Stimulated activated CD4-positive, alpha-beta T cell treated with anti-CD3 and anti-CD28 coated beads, Interleukin-4, amount 100 ng/mL, for 4 hours (primary cell): ENCODE results near the gene CGB8.
A peak's percentile ranks its signal among the peaks of the same experiment; 100 is the strongest.
"Not testable (repeated sequence)": the region's sequence is repeated elsewhere in the genome, so short reads cannot be mapped to it uniquely, and the experiment has no call there.

Experiments used
- DNase-seq, 2 experiments: peaks; one replicate each; pipeline ENCODE4 v3.0.0-alpha.2; 2020

Gene CGB8

GRCh38 chr19:49029749-49030148 lies 19.2 kb downstream of the CGB8 start:
- not testable (repeated sequence) for DNase-seq

- DNase-seq, result not testable (repeated sequence)
These were observed 20.2 kb downstream of the CGB8 start for GRCh38 chr19:49028686-49029085.

- not testable (repeated sequence) for DNase-seq
These were observed 23.3 kb downstream of the CGB8 start for GRCh38 chr19:49025599-49025998.

- not testable (repeated sequence) for DNase-seq
These were observed 23.8 kb downstream of the CGB8 start for GRCh38 chr19:49025088-49025487.

- DNase-seq, result not testable (repeated sequence)
These were observed 24.7 kb downstream of the CGB8 start, which contains the start of gene CGB3 for GRCh38 chr19:49024233-49024632. Gene CGB3, minus strand, starts transcription at chr19:49024333. Its CDS starts 362 bp downstream, at chr19:49023971.

- no peak for DNase-seq
These were observed 26.8 kb downstream of the CGB8 start for GRCh38 chr19:49022116-49022515.

- DNase-seq, result no peak
These were observed 27.7 kb downstream of the CGB8 start for GRCh38 chr19:49020931-49021895.

GRCh38 chr19:49020342-49020741 lies 28.6 kb downstream of the CGB8 start:
- no peak for DNase-seq

GRCh38 chr19:49019242-49019932 lies 29.5 kb downstream of the CGB8 start:
- peak; percentile 52 to 66 for DNase-seq

GRCh38 chr19:49018388-49019241 lies 30.3 kb downstream of the CGB8 start:
- DNase-seq, result not testable (repeated sequence)

- DNase-seq, result peak; percentile 49 to 59
These were observed 31.1 kb downstream of the CGB8 start for GRCh38 chr19:49017666-49018351.

GRCh38 chr19:49017041-49017665 lies 31.8 kb downstream of the CGB8 start, which contains the start of gene LHB:
Gene LHB, minus strand, starts transcription at chr19:49017091. Its CDS starts 10 bp downstream, at chr19:49017081.
- DNase-seq, result no peak

GRCh38 chr19:49016067-49016839 lies 32.7 kb downstream of the CGB8 start:
- DNase-seq, result no peak

- no peak for DNase-seq
These were observed 34.0 kb downstream of the CGB8 start for GRCh38 chr19:49014870-49015255.

GRCh38 chr19:49014123-49014869 lies 34.6 kb downstream of the CGB8 start:
- DNase-seq, result no peak

GRCh38 chr19:49011194-49011593 lies 37.7 kb downstream of the CGB8 start:
- no peak for DNase-seq

- no peak for DNase-seq
These were observed 38.5 kb downstream of the CGB8 start for GRCh38 chr19:49010453-49010852.

GRCh38 chr19:49009828-49010227 lies 39.1 kb downstream of the CGB8 start:
- DNase-seq, result no peak

GRCh38 chr19:49006905-49007304 lies 42.0 kb downstream of the CGB8 start:
- no peak for DNase-seq
